IPS-20b (cell line): ENCODE measurements around the gene SLC4A11.

Experiments
- H3K27ac ChIP-seq: one replicate; pipeline ENCODE4 v1.5.1; 2013; ENCODE audit warnings: low read length
- H3K27me3 ChIP-seq: 2 replicates; pipeline ENCODE4 v1.6.1; 2013; ENCODE audit warnings: mild to moderate bottlenecking, low read length, inconsistent platforms; ENCODE audit not compliant: insufficient read depth
- H3K36me3 ChIP-seq: 2 replicates; pipeline ENCODE4 v1.6.1; 2013; ENCODE audit warnings: low read depth, mild to moderate bottlenecking, inconsistent platforms, low read length, moderate library complexity; ENCODE audit not compliant: insufficient read depth
- H3K4me1 ChIP-seq: 2 replicates; pipeline ENCODE4 v1.6.1; 2013; ENCODE audit warnings: mild to moderate bottlenecking, control low read depth, inconsistent platforms, low read length, moderate library complexity; ENCODE audit not compliant: insufficient read depth
- H3K4me3 ChIP-seq: 2 replicates; pipeline ENCODE4 v1.5.1; 2013; ENCODE audit warnings: mild to moderate bottlenecking, low read length, inconsistent platforms
- H3K9ac ChIP-seq: 2 replicates; pipeline ENCODE4 v1.6.1; 2013; ENCODE audit warnings: low read depth, mild to moderate bottlenecking, inconsistent platforms, low read length, moderate library complexity
- H3K9me3 ChIP-seq: 2 replicates; pipeline ENCODE4 v1.6.1; 2013; ENCODE audit warnings: mild to moderate bottlenecking, low read depth, low read length, inconsistent platforms; ENCODE audit not compliant: insufficient read depth

Gene SLC4A11

DNA sequence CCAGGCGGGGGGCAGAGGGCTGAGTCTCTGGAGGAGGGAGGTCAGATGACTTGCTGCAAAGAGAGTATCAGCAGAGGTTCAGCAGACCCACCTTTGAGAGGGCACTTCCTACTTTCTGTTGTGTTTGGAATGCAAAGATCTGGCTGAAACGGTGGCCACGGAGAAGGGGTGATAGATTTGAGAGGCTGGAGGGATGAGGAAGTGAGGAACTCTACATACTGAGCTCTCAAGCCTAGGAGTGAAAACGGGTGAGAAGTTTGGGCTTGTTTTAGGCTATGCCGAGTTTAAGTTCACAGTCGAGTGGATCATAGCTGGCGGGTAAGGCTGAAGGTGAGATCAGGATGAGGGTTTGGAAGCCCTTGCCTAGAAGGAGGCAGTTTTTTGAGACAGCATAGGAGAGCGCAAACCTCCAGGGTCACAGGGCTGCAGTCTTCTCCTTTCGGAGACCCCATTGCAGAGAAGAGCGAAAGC is 30.2 kb downstream of the SLC4A11 start:
- Histone ChIP-seq H3K27me3 (no peaks in the 10 kb centered on the region), H3K4me1 (no peaks in the 10 kb centered on the region), H3K36me3 (peaks cover 10% of the 10 kb centered on the region), H3K27ac (peak overlapping the region; percentile 50), H3K9me3 (no peaks in the 10 kb centered on the region), H3K9ac (peak overlapping the region; percentile 92), H3K4me3 (peak overlapping the region; percentile 91)

DNA sequence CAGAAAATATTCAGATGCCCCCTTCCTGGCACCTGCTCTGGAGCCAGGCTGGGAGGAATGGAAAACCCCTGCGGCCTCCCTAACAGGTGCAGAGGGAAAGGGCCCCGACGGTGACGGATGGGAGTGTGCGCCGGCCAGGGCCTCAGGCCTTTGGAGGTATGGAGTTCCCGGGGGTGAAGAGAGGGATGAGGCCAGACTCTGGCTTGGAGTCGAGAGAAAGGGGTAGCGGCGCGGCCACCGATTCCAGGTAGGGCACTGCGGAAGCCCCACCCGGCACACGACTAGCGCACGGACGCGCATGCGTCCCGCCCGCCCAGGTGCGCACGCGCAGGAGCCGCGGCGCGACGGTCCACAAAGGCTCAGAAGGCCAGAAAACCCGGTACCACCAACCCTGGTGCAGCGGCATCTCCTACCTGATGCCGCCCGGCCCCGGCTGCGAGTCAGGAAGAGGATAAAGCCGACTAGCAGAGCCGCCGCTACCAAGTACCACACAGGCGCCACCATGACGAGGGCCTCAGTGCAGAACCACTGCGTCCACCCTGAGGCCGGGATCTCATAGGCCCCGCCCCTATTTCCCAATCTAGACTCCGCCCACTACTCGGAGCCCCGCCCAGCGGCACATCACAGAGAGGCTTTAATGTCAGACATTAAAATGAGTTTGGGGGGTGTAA is 34.7 kb downstream of the SLC4A11 start, which contains the start of gene DDRGK1:
Gene DDRGK1 (minus strand): TSS at position 559 of the 671 bp plus-strand sequence. CDS start 55 bp downstream, at position 504.
- Histone ChIP-seq H3K36me3 (peaks cover 22% of the 10 kb centered on the region), H3K4me1 (no peaks in the 10 kb centered on the region), H3K4me3 (peak within 1 kb of the TSS; percentile 81), H3K27me3 (no peaks in the 10 kb centered on the region), H3K9me3 (no peaks in the 10 kb centered on the region), H3K27ac (peak within 1 kb of the TSS; percentile 59), H3K9ac (peak within 1 kb of the TSS; percentile 82)

DNA sequence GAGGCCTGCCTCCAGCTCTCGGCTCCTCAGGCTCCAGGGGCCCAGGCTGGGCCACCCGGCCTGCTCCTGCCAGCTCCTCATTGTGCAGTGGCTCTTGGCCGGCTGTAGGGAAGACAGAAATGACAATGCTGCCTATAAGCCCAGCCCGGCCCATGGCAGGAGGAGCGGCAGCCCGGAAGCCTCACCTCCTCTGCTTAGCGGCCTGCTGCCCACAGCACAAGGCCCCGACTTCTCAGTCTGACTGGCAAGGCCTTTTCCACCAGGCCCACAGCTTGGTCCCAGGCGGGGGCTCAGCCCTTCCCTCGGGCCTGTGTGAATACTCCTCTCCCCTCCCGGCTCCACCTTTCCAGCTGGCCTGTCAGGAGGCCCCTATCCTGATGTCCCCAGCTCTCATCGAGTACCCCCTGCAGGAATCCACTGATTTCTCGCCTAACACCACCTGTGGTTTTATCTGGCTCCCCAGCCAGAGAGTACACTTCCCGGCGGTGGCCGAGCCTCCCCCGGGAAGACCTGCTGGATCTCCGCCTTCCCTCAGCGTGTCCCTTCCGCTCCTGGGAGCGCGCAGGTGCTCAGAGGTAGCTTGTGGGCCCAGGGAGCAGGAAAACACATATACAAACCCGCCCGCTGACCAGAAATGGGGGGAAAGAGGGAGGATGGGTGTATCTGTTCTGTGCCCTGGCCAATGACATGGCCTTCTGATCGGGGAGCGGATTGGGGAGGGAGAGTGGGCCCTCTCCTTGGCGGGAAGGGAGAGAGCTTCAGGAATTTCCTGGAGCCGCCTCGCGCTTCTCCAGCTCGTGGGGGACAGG is 35.5 kb downstream of the SLC4A11 start:
- no peaks in the 10 kb centered on the region for H3K4me1 ChIP-seq
- peaks cover 29% of the 10 kb centered on the region for H3K36me3 ChIP-seq
- H3K27ac ChIP-seq: peak overlapping the region; percentile 59
- no peaks in the 10 kb centered on the region for H3K9me3 ChIP-seq
- no peaks in the 10 kb centered on the region for H3K27me3 ChIP-seq
- peak overlapping the region; percentile 81 for H3K4me3 ChIP-seq
- H3K9ac ChIP-seq: peak overlapping the region; percentile 82

DNA sequence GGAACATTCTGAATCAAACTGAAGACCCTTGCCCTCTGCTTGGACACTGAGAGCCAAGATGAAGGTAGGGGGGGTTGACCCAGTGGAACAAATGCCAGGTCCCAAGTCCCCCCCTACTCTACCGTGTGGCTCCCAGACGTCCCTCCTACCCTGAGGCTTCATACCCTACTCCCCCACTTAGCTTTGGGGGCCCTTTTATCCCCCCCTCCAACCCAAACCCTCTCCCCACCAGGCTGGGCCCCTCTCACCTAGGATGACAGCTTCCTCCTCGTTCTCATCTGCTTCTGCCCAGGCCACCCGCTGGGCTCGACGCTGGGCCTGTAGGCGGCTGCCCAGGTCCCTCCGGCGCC is 36.0 kb downstream of the SLC4A11 start:
- H3K36me3 ChIP-seq: peaks cover 29% of the 10 kb centered on the region
- H3K4me3 ChIP-seq: peak overlapping the region; percentile 81; the same call in 1 of the 2 replicates
- H3K9me3 ChIP-seq: no peaks in the 10 kb centered on the region
- H3K27me3 ChIP-seq: no peaks in the 10 kb centered on the region
- peak overlapping the region; percentile 82; the same call in 1 of the 2 replicates for H3K9ac ChIP-seq
- H3K27ac ChIP-seq: no peak overlapping the region
- no peaks in the 10 kb centered on the region for H3K4me1 ChIP-seq

DNA sequence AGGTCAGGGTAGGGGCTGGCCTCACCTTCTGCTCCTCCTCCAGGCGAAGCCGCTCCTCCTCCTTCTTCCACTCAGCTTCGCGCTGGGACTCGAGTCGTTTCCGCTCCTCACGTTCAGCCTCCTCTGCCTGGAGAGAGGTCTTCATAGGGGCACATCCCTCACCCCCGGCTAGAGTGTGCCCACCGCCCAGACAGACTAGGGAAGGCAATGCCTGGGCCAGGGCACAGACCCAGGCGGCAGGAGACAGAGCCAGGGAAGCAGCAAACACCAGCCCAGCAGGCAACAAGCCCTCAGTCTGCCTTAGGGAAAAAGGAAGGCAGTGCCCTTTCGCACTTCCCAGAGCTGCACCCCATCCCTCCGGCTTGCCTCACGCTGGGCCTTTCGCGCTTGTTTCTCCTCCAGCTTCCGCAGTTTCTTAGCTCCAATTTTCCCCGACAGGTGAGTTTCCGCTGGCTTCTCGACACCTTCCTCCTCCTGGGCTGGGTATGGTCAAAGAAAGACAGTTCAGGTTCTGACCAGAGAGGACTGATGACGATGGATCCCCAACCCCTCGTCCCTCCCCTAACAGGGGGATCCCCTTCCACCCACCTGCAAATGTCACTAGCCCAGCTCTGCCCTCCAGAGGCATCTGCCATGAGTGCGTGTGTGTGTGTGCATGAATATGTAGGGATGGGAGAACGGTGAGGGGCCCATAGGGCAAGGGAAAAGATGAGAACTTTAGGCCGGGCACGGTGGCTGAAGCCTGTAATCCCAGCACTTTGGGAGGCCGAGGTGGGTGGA is 38.8 kb downstream of the SLC4A11 start:
- Histone ChIP-seq H3K27ac (no peak overlapping the region), H3K36me3 (peaks cover 53% of the 10 kb centered on the region), H3K4me1 (no peaks in the 10 kb centered on the region), H3K4me3 (no peak overlapping the region), H3K9me3 (no peaks in the 10 kb centered on the region), H3K9ac (no peak overlapping the region), H3K27me3 (no peaks in the 10 kb centered on the region)

DNA sequence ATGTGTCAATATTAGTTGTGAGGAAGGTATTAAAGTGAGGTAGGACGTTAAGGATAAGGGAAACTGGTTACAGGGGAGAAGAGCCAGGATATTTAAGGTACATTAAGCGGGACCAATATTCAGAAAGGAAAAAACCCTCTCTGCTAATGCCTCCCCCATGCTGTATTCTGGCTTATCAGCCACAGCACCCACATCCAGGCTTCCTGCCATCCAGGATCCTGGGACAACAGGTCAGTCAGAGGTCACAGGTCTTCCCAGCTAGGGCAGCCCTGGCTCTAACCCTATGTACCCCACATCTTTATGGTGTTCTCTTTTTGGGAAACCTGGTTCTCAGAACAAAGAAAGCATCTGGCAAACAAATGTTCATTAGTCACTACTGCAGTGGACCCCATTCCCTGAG is 39.8 kb downstream of the SLC4A11 start:
- Histone ChIP-seq H3K9ac (no peak overlapping the region), H3K4me3 (no peak overlapping the region), H3K4me1 (no peaks in the 10 kb centered on the region), H3K27ac (no peak overlapping the region), H3K36me3 (peaks cover 63% of the 10 kb centered on the region), H3K27me3 (no peaks in the 10 kb centered on the region), H3K9me3 (no peaks in the 10 kb centered on the region)

DNA sequence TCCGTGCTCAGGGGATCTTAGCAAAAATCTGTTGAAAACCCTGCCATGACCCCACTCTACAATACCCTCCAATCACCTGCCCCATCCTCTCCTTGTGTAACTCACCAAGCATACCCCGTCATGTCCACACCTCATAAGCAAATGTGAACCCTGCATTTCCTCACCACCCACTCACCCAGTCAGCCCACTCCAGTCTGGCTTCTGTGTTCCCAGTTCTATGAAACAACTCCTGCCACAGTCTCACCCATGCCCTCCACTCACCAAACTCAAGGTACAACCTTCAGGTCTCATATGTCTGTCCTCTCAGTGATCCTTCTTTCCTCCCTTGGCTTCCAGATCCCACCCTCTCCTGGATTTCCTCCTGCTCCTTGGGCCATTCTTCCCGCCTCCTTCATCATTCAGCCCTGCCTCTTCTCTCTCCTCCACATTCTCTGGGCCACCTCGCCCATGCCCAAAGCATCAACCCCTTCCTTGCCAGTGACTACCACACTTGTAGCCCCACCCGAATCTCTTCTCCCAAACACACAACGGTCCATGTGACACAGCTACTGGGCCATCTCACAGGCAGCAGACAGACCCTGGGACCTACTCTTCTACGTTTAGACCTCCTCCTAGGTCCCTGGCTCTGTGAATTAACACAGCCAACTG is 43.3 kb downstream of the SLC4A11 start:
- Histone ChIP-seq H3K36me3 (peaks cover 88% of the 10 kb centered on the region), H3K27ac (no peak overlapping the region)

DNA sequence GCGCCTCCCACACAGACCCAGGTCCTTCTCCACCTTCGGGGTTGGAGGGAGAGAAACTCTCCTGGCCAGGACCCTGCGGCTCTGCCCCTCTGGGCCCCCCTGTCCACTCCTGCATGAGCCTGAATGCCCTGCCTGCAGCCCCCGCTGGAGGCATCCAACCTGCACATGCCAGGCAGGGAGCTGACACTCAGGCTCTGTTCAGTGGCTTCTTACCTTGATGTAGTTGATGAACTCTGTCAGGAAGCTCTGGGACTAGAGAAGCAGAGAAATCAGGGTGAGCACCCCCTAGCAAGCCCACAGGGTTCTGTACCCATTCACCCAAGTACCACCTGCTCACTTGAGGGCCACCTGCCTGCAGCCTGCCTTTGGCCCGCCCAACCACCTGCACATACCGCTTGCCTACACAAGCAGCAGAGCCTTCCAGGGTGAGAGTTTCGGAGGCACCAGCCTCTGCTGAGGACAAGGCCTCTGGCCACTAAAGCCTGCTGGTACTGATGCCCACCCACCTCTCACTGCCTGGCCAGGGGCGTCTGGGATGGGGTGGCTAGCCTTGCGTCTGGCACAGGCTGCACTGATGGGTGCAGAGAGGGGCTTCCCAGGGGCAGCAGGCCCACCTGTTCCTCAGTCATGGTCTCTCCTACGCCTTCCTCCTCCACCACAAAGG is 44.2 kb downstream of the SLC4A11 start:
- peaks cover 88% of the 10 kb centered on the region for H3K36me3 ChIP-seq
- no peak overlapping the region for H3K9ac ChIP-seq
- no peak overlapping the region for H3K27ac ChIP-seq
- H3K4me3 ChIP-seq: no peak overlapping the region
- no peaks in the 10 kb centered on the region for H3K4me1 ChIP-seq
- H3K27me3 ChIP-seq: no peaks in the 10 kb centered on the region
- no peaks in the 10 kb centered on the region for H3K9me3 ChIP-seq

More for the DNA sequence above, 43.3 kb downstream of the SLC4A11 start:
- no peaks in the 10 kb centered on the region for H3K27me3 ChIP-seq
- no peaks in the 10 kb centered on the region for H3K9me3 ChIP-seq
- H3K4me1 ChIP-seq: no peaks in the 10 kb centered on the region
- H3K9ac ChIP-seq: no peak overlapping the region
- H3K4me3 ChIP-seq: no peak overlapping the region

DNA sequence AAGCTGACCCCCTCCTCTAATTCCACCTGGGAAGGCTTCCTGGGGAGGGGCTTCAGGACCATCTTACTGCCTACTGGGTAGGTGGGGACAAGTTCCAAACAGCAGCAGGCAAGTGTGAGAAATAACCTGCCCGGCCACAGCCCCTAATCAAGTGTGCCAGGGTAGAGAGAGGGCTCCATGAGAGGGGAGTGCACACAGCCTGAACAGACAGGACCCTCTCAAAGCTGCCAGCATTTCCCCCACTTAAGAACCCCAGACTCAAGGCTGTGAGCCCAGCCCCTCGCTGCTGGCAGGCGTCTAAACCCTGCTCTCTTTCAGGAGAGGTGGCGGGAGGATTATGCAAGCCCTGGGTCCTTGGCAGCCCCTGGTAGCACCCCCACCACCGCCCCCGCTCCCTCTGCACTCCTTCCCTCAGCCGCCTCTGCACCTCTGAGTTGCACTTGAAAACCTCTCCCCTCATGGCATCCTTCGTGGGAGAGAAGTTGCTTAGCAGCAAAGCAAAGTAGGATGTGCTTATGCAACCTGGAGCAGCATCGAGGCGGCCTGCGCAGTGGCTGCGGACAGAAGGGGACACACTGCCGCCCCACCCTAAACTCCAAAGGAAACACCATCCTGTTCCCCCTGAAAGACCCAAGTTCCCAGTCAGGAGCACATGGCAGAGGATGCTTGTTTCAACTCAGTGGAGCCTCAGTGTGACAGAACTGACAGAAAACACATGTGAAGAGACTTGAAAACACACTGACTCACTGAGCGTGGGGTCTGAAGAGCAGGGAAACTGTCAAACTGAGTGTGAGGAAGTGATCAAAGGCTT is 45.0 kb downstream of the SLC4A11 start:
- Histone ChIP-seq H3K36me3 (peaks cover 86% of the 10 kb centered on the region), H3K9ac (no peak overlapping the region), H3K27ac (no peak overlapping the region), H3K9me3 (no peaks in the 10 kb centered on the region), H3K4me1 (no peaks in the 10 kb centered on the region), H3K4me3 (no peak overlapping the region), H3K27me3 (no peaks in the 10 kb centered on the region)

DNA sequence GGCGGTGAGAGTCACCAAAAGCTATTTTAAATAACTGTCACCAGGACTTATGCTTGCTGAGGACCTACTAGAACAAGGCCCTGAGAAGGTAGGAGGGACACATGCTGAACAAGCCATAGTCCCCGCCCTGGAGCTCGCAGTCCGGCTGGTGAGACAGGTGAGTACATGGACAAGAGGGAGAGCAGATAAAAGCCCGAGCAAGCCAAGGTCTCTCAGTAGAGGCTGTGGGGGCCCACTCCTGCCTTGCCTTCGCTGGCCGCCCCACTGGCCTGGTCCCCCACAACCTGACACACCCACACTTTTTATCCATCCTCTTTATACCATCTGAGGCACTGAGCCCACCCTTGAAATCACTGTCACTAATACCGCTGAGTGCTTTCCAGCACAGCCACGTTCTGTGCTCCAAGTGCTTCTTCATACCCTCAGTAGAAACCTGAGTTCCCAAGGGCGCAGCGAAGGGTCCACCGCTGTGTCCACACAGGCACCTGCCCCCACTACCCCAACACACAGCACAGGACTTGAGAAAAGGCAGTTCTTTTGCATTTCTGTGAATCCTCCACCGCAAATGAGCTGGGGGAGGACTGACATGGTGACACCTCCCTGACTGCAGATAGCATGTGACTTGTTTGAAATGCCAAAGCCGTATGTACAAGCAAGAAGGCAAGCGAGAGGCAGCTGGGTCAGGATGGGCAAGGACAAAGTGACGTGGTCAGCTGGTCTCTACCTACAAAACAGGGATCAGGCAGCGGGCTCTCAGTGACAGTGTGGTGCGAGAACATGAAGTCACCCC is 46.6 kb downstream of the SLC4A11 start:
- Histone ChIP-seq H3K27me3 (no peaks in the 10 kb centered on the region), H3K9ac (no peak overlapping the region), H3K27ac (no peak overlapping the region), H3K9me3 (no peaks in the 10 kb centered on the region), H3K4me3 (no peak overlapping the region), H3K4me1 (no peaks in the 10 kb centered on the region), H3K36me3 (peaks cover 79% of the 10 kb centered on the region)
